WTC11 (cell line): ENCODE measurements around the gene DGCR2. TPM values are rescaled to one million over a fixed set of nuclear protein-coding genes. Genes with fewer than 3 reads are reported as not detected.
"Not testable (repeated sequence)": the region's sequence is repeated elsewhere in the genome, so short reads cannot be mapped to it uniquely, and the experiment has no call there.

Source experiments
- ATAC-seq: fragments of 200-7000 bp; cut with Tn5 transposase; 2 replicates; pipeline ENCODE4 v1.10.0; 2021; ENCODE audit warnings: mild to moderate bottlenecking, moderate library complexity
- CTCF ChIA-PET: fragments of 300-600 bp; sonication (Branson Sonifier 250); formaldehyde crosslinking; loops from one replicate; lab custom pipeline; 2021; ENCODE audit warnings: antibody characterized with exemption; lab: Charles Lee
- POLR2A ChIA-PET: fragments of 350-600 bp; sonication (Branson Sonifier 250); formaldehyde crosslinking; loops from one replicate; lab custom pipeline; 2021; ENCODE audit warnings: antibody characterized with exemption; lab: Charles Lee
- DNase-seq: peaks from one replicate; pipeline ENCODE4 v3.0.0; 2021; ENCODE audit warnings: low spot score
- H3K27ac Mint-ChIP-seq: 2 replicates; pipeline ENCODE4 v1.8.0; 2021; ENCODE audit warnings: mixed read lengths
- H3K27me3 Mint-ChIP-seq: 2 replicates; pipeline ENCODE4 v1.8.0; 2021; ENCODE audit warnings: low read depth, mild to moderate bottlenecking, moderate library complexity, mixed read lengths
- H3K36me3 Mint-ChIP-seq: 2 replicates; pipeline ENCODE4 v1.8.0; 2021; ENCODE audit warnings: mixed read lengths
- H3K4me1 Mint-ChIP-seq: 2 replicates; pipeline ENCODE4 v1.8.0; 2022; ENCODE audit warnings: mixed read lengths
- H3K4me3 Mint-ChIP-seq: 2 replicates; pipeline ENCODE4 v1.8.0; 2021; ENCODE audit warnings: mild to moderate bottlenecking, moderate library complexity, mixed read lengths
- H3K9me3 Mint-ChIP-seq: 2 replicates; pipeline ENCODE4 v1.8.0; 2021; ENCODE audit warnings: mixed read lengths
- ARID4B ChIP-seq: sonication (generic); formaldehyde crosslinking; IDR thresholded peaks from 2 replicates; pipeline ENCODE4 v1.8.0; 2023; ENCODE audit warnings: missing genetic modification reagents, mild to moderate bottlenecking, borderline replicate concordance
- CREB1 ChIP-seq: sonication (generic); formaldehyde crosslinking; IDR thresholded peaks from 2 replicates; pipeline ENCODE4 v1.8.0; 2023; ENCODE audit warnings: mild to moderate bottlenecking, missing genetic modification reagents
- FOXK1 ChIP-seq: sonication (generic); formaldehyde crosslinking; IDR thresholded peaks from 2 replicates; pipeline ENCODE4 v1.8.0; 2022; ENCODE audit warnings: mild to moderate bottlenecking, moderate library complexity, missing genetic modification reagents
- GRHL2 ChIP-seq: fragments of 250-450 bp; sonication (Bioruptor Pico); IDR thresholded peaks from 2 replicates; pipeline ENCODE4 v1.8.0; 2022; ENCODE audit warnings: mild to moderate bottlenecking, moderate library complexity; ENCODE audit not compliant: insufficient replicate concordance, severe bottlenecking
- GTF2I ChIP-seq: fragments of 250-450 bp; sonication (Bioruptor Pico); conservative IDR thresholded peaks from 2 replicates; pipeline ENCODE4 v1.4.0; 2021; ENCODE audit warnings: mild to moderate bottlenecking
- JAZF1 ChIP-seq: fragments of 250-450 bp; sonication (Bioruptor Pico); IDR thresholded peaks from 2 replicates; pipeline ENCODE4 v1.9.0; 2021; ENCODE audit warnings: moderate library complexity, mild to moderate bottlenecking, inconsistent platforms
- JUN ChIP-seq: sonication (generic); formaldehyde crosslinking; IDR thresholded peaks from 2 replicates; pipeline ENCODE4 v1.8.0; 2023; ENCODE audit warnings: mild to moderate bottlenecking, missing genetic modification reagents
- MXD4 ChIP-seq: fragments of 250-450 bp; sonication (Bioruptor Pico); IDR thresholded peaks from 2 replicates; pipeline ENCODE4 v1.8.0; 2021; ENCODE audit warnings: mild to moderate bottlenecking, moderate library complexity, borderline replicate concordance
- NR3C1 ChIP-seq: sonication (generic); formaldehyde crosslinking; conservative IDR thresholded peaks from 2 replicates; pipeline ENCODE4 v1.8.1; 2023; ENCODE audit warnings: low read depth, mild to moderate bottlenecking, missing genetic modification reagents
- SMAD3 ChIP-seq: sonication (generic); formaldehyde crosslinking; IDR thresholded peaks from 2 replicates; pipeline ENCODE4 v1.8.0; 2022; ENCODE audit warnings: missing genetic modification reagents, mild to moderate bottlenecking, borderline replicate concordance
- ZNF121 ChIP-seq: sonication (generic); formaldehyde crosslinking; IDR thresholded peaks from 2 replicates; pipeline ENCODE4 v1.8.0; 2023; ENCODE audit warnings: missing genetic modification reagents
- ZNF138 ChIP-seq: sonication (generic); formaldehyde crosslinking; conservative IDR thresholded peaks from 2 replicates; pipeline ENCODE4 v1.8.1; 2022; ENCODE audit warnings: mild to moderate bottlenecking, moderate library complexity, missing genetic modification reagents
- ZNF396 ChIP-seq: fragments of 250-450 bp; sonication (Bioruptor Pico); IDR thresholded peaks from 2 replicates; pipeline ENCODE4 v1.8.0; 2021; ENCODE audit warnings: mild to moderate bottlenecking, moderate library complexity, borderline replicate concordance
- ZNF423 ChIP-seq: fragments of 250-450 bp; sonication (Bioruptor Pico); IDR thresholded peaks from 2 replicates; pipeline ENCODE4 v2.1.2; 2022; ENCODE audit warnings: mild to moderate bottlenecking, moderate library complexity
- total RNA-seq: library from RNA; stranded (reverse); gene quantifications from 3 replicates; pipeline ENCODE4 v1.2.3, GENCODE V29; 2021
- TF ChIP-seq, protein P1 (sequence below): sonication (generic); formaldehyde crosslinking; IDR thresholded peaks from 2 replicates; pipeline ENCODE4 v1.8.1; 2023; ENCODE audit warnings: mild to moderate bottlenecking, missing genetic modification reagents
- TF ChIP-seq, protein P2 (sequence below): sonication (generic); formaldehyde crosslinking; IDR thresholded peaks from 2 replicates; pipeline ENCODE4 v1.8.0; 2022; ENCODE audit warnings: missing genetic modification reagents
- TF ChIP-seq, protein P3 (sequence below): sonication (generic); formaldehyde crosslinking; IDR thresholded peaks from 2 replicates; pipeline ENCODE4 v1.8.1; 2023; ENCODE audit warnings: mild to moderate bottlenecking, missing genetic modification reagents, moderate library complexity
- TF ChIP-seq, protein P4 (sequence below): sonication (generic); formaldehyde crosslinking; IDR thresholded peaks from 2 replicates; pipeline ENCODE4 v1.8.1; 2023; ENCODE audit warnings: mild to moderate bottlenecking, missing genetic modification reagents, borderline replicate concordance
- TF ChIP-seq, protein P5 (sequence below): sonication (generic); formaldehyde crosslinking; IDR thresholded peaks from 2 replicates; pipeline ENCODE4 v1.8.1; 2023; ENCODE audit warnings: mild to moderate bottlenecking, missing genetic modification reagents

DGCR2 gene
- total RNA-seq, 1 experiment from 2014 or later, result 64.2 TPM

DNA sequence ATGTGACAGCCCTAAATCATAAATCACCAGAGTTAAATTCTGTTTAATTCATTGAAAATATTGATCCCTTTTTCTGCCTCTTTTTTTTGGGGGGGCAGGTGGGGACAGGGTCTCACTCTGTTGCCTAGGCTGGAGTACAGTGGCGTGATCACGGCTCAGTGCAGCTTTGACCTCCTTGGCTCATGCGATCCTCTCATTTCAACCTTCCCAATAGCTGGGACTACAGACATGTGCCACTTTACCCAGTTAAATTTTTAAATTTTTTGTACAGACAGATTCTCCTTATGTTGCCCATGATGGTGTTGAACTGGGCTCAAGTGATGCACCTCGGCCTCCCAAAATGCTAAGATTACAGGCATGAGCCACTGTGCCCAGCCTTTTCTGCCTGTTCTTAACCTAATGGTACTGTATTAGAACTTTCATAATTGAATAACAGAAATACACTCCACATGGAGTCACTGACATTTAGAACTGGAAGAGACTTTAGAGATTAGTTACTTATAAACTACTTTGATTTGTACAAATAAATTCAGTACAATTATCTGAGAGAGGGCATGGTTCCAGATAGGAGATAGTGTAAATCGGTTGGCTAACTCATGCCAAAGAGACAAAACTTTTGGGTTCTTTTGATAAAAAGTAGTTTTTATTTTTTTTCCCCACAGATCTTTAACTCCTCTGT is 109.8 kb downstream of the DGCR2 start:
- no peaks in the 10 kb centered on the region for H3K27me3 Mint-ChIP-seq
- no peaks in the 10 kb centered on the region; the same call in 1 of the 2 replicates for H3K9me3 Mint-ChIP-seq
- H3K27ac Mint-ChIP-seq, result no peak overlapping the region
- TF ChIP-seq JAZF1 (CRISPR knock-in tag) (no peak), CREB1 (CRISPR knock-in tag) (no peak), GTF2I (CRISPR knock-in tag) (no peak), SMAD3 (CRISPR knock-in tag) (no peak), ZNF396 (no peak), ZNF138 (no peak), GRHL2 (no peak), FOXK1 (CRISPR knock-in tag) (no peak), ZNF121 (no peak), ARID4B (CRISPR knock-in tag) (no peak), JUN (CRISPR knock-in tag) (no peak), NR3C1 (CRISPR knock-in tag) (no peak), ZNF423 (CRISPR knock-in tag) (no peak), MXD4 (CRISPR knock-in tag) (no peak)
- TF ChIP-seq, protein P1, sequence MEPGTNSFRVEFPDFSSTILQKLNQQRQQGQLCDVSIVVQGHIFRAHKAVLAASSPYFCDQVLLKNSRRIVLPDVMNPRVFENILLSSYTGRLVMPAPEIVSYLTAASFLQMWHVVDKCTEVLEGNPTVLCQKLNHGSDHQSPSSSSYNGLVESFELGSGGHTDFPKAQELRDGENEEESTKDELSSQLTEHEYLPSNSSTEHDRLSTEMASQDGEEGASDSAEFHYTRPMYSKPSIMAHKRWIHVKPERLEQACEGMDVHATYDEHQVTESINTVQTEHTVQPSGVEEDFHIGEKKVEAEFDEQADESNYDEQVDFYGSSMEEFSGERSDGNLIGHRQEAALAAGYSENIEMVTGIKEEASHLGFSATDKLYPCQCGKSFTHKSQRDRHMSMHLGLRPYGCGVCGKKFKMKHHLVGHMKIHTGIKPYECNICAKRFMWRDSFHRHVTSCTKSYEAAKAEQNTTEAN (CRISPR knock-in tag), result no peak
- TF ChIP-seq, protein P2, sequence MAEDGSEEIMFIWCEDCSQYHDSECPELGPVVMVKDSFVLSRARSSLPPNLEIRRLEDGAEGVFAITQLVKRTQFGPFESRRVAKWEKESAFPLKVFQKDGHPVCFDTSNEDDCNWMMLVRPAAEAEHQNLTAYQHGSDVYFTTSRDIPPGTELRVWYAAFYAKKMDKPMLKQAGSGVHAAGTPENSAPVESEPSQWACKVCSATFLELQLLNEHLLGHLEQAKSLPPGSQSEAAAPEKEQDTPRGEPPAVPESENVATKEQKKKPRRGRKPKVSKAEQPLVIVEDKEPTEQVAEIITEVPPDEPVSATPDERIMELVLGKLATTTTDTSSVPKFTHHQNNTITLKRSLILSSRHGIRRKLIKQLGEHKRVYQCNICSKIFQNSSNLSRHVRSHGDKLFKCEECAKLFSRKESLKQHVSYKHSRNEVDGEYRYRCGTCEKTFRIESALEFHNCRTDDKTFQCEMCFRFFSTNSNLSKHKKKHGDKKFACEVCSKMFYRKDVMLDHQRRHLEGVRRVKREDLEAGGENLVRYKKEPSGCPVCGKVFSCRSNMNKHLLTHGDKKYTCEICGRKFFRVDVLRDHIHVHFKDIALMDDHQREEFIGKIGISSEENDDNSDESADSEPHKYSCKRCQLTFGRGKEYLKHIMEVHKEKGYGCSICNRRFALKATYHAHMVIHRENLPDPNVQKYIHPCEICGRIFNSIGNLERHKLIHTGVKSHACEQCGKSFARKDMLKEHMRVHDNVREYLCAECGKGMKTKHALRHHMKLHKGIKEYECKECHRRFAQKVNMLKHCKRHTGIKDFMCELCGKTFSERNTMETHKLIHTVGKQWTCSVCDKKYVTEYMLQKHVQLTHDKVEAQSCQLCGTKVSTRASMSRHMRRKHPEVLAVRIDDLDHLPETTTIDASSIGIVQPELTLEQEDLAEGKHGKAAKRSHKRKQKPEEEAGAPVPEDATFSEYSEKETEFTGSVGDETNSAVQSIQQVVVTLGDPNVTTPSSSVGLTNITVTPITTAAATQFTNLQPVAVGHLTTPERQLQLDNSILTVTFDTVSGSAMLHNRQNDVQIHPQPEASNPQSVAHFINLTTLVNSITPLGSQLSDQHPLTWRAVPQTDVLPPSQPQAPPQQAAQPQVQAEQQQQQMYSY (CRISPR knock-in tag), result no peak
- TF ChIP-seq, protein P3, sequence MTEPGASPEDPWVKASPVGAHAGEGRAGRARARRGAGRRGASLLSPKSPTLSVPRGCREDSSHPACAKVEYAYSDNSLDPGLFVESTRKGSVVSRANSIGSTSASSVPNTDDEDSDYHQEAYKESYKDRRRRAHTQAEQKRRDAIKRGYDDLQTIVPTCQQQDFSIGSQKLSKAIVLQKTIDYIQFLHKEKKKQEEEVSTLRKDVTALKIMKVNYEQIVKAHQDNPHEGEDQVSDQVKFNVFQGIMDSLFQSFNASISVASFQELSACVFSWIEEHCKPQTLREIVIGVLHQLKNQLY (CRISPR knock-in tag), result no peak
- TF ChIP-seq, protein P4, sequence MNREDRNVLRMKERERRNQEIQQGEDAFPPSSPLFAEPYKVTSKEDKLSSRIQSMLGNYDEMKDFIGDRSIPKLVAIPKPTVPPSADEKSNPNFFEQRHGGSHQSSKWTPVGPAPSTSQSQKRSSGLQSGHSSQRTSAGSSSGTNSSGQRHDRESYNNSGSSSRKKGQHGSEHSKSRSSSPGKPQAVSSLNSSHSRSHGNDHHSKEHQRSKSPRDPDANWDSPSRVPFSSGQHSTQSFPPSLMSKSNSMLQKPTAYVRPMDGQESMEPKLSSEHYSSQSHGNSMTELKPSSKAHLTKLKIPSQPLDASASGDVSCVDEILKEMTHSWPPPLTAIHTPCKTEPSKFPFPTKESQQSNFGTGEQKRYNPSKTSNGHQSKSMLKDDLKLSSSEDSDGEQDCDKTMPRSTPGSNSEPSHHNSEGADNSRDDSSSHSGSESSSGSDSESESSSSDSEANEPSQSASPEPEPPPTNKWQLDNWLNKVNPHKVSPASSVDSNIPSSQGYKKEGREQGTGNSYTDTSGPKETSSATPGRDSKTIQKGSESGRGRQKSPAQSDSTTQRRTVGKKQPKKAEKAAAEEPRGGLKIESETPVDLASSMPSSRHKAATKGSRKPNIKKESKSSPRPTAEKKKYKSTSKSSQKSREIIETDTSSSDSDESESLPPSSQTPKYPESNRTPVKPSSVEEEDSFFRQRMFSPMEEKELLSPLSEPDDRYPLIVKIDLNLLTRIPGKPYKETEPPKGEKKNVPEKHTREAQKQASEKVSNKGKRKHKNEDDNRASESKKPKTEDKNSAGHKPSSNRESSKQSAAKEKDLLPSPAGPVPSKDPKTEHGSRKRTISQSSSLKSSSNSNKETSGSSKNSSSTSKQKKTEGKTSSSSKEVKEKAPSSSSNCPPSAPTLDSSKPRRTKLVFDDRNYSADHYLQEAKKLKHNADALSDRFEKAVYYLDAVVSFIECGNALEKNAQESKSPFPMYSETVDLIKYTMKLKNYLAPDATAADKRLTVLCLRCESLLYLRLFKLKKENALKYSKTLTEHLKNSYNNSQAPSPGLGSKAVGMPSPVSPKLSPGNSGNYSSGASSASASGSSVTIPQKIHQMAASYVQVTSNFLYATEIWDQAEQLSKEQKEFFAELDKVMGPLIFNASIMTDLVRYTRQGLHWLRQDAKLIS (CRISPR knock-in tag), result no peak
- TF ChIP-seq, protein P5, sequence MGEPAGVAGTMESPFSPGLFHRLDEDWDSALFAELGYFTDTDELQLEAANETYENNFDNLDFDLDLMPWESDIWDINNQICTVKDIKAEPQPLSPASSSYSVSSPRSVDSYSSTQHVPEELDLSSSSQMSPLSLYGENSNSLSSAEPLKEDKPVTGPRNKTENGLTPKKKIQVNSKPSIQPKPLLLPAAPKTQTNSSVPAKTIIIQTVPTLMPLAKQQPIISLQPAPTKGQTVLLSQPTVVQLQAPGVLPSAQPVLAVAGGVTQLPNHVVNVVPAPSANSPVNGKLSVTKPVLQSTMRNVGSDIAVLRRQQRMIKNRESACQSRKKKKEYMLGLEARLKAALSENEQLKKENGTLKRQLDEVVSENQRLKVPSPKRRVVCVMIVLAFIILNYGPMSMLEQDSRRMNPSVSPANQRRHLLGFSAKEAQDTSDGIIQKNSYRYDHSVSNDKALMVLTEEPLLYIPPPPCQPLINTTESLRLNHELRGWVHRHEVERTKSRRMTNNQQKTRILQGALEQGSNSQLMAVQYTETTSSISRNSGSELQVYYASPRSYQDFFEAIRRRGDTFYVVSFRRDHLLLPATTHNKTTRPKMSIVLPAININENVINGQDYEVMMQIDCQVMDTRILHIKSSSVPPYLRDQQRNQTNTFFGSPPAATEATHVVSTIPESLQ (CRISPR knock-in tag), result no peak
- H3K4me3 Mint-ChIP-seq, result no peak overlapping the region
- CTCF ChIA-PET, result interaction anchor here (0.7 to 2.2 kb wide), 2 partner anchors 13 to 1590 kb away, joined by 3 to 7 read pairs; no protein-coding TSS in a partner anchor
- POLR2A ChIA-PET, result no interaction called here
- H3K4me1 Mint-ChIP-seq, result 0 out of 2 replicates have a peak, but pooled peaks cover 2% of the 10 kb centered on the region
- DNase-seq, result no peak
- ATAC-seq, result no peak
- no peaks in the 10 kb centered on the region for H3K36me3 Mint-ChIP-seq

GRCh38 chr22:19011611-19012010 is 110.6 kb downstream of the DGCR2 start:
- H3K4me1 Mint-ChIP-seq, DNase-seq, H3K27ac Mint-ChIP-seq, H3K36me3 Mint-ChIP-seq, POLR2A ChIA-PET, H3K27me3 Mint-ChIP-seq, H3K4me3 Mint-ChIP-seq, H3K9me3 Mint-ChIP-seq, ATAC-seq: not testable (repeated sequence)
- CTCF ChIA-PET, result interaction anchor here (0.7 to 2.2 kb wide), 2 partner anchors 12 to 1589 kb away, joined by 3 to 7 read pairs; no protein-coding TSS in a partner anchor
